Measurements from ENCODE around the gene TTLL11.

DNA sequence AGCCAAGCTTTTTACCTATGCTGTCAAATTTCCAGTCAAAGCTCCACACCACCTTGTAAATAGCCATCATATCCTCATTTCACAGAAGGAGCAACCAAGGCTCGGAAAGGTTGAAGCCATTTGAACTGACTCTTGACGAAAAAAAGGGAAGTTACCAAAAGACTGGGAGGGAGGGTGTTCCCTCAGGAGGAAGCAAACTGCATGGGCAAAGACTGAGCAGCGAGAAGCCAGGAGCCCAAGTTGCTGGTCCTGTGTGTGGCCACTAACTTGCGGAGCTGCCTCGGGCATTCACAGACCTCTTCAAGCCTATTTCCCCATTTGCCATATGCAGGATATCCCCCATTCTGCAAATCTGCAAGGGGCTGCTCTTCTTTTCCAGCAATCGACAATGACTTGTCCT, 37.4 kb downstream of the TTLL11 start:
- TF ChIP-seq POLR2A (IDR thresholded peaks at IDR 0.05; ENCODE audit: low read depth, low read length) (no peak), PAX5 (IDR thresholded peaks at IDR 0.05; ENCODE audit: insufficient read depth, low read length, severe bottlenecking) (no peak)

Data from GM12891 (cell line).